Measurements from ENCODE around the gene PTPN11. TPM values are rescaled to one million over a fixed set of nuclear protein-coding genes. Genes with fewer than 3 reads are reported as not detected.

The PTPN11 gene
- total RNA-seq, 1 experiment from 2014 or later = 16.5 TPM

GRCh38 chr12:112557951-112558630 is 139.3 kb downstream of the PTPN11 start:
- DNase-seq (ENCODE audit: low read depth) = no peak
- in situ Hi-C loops (cut with HindIII; ENCODE audit: low pct_unique_long_range_greater_than_20kb, low sequenced_read_pairs) = no loop called here

Other genes with a start within 250 kb of the PTPN11 start
- 2.6 and 10.0 TPM in 2 replicates for gene HECTD4, start 36.5 kb upstream of the PTPN11 start, total RNA-seq (2014; rRNA removed; shearing (Covaris generic); ENCODE audit: low replicate concordance)
- 1,069 and 1,116 TPM in 2 replicates for gene RPL6, start 9.3 kb upstream of the PTPN11 start, total RNA-seq (2014; rRNA removed; shearing (Covaris generic); ENCODE audit: low replicate concordance)

Data from Caki2 (cell line).